ENCODE measurements around the gene VAV1.
"Not testable (repeated sequence)": the region's sequence is repeated elsewhere in the genome, so short reads cannot be mapped to it uniquely, and the experiment has no call there.

VAV1 gene

GRCh38 chr19:6868351-6868750 lies 95.8 kb downstream of the VAV1 start:
- DNase-seq (ENCODE audit: low read depth) = no peak
- H3K4me3 ChIP-seq (ENCODE audit: control insufficient read depth, low read depth, low read length) = no peak overlapping the region
- no peak for TF ChIP-seq CTCF (IDR thresholded peaks at IDR 0.05; ENCODE audit: control insufficient read depth, insufficient read depth, low read depth, low read length, missing control alignments)

DNA sequence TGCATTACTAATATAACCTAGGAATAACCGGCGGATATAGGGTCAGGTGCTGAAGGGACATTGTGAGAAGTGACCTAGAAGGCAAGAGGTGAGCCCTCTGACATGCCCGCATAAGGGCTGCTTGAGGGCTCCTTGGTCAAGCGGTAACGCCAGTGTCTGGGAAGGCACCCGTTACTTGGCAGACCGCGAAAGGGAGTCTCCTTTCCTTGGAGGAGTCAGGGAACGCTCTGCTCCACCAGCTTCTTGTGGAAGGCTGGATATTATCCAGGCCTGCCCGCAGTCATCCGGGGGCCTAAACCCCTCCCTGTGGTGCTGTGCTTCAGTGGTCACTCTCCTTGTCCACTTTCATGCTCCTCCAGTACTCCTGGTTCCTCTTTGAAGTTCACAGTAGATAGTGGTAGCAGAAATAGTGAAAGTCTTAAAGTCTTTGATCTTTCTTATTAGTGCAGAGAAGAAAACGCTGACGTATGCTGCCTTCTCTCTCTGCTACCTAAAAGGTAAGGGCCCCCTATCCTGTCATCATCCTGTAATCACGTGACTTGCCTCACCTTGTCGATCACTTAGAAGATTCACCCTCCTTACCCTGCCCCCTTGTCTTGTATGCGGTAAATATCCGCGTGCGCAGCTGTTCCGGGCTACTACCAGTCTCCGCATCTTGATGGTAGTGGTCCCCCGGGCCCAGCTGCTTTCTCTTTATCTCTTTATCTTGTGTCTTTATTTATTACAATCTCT lies 96.8 kb downstream of the VAV1 start:
- H3K4me3 ChIP-seq (ENCODE audit: control insufficient read depth, low read depth, low read length); DNase-seq (ENCODE audit: low read depth): not testable (repeated sequence)

GRCh38 chr19:6873708-6874431 lies 101.4 kb downstream of the VAV1 start:
- TF ChIP-seq CTCF (IDR thresholded peaks at IDR 0.05; ENCODE audit: control insufficient read depth, insufficient read depth, low read depth, low read length, missing control alignments) = no peak
- no peak overlapping the region for H3K4me3 ChIP-seq (ENCODE audit: control insufficient read depth, low read depth, low read length)
- no peak for DNase-seq (ENCODE audit: low read depth)

- DNase-seq (ENCODE audit: low read depth) = no peak
- TF ChIP-seq CTCF (IDR thresholded peaks at IDR 0.05; ENCODE audit: control insufficient read depth, insufficient read depth, low read depth, low read length, missing control alignments) = no peak
- no peak overlapping the region for H3K4me3 ChIP-seq (ENCODE audit: control insufficient read depth, low read depth, low read length)
Measured at GRCh38 chr19:6875218-6875617, 102.7 kb downstream of the VAV1 start.

DNA sequence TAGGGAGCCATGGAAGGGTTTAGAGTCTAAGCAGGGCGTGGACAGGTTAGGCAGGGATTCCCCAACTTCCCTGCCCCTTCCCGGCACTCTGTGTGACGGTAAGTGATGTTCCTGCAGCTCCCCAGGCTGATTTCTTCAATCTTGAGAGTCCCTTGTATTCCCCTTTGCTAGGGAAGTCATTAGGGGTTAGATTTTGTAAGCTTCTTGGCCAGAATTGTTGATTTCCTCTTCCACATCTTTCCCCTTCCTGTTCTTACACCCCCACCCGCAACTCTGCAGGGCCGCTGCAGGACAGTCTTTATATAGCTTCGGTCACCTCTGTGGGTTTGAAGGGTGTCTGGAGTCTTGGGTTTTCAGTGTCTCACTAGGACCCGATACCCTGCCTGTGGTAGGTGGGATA lies 104.2 kb downstream of the VAV1 start:
- DNase-seq (ENCODE audit: low read depth) = no peak
- H3K4me3 ChIP-seq (ENCODE audit: control insufficient read depth, low read depth, low read length) = no peak overlapping the region
- no peak for TF ChIP-seq CTCF (IDR thresholded peaks at IDR 0.05; ENCODE audit: control insufficient read depth, insufficient read depth, low read depth, low read length, missing control alignments)

- no peak for TF ChIP-seq CTCF (IDR thresholded peaks at IDR 0.05; ENCODE audit: control insufficient read depth, insufficient read depth, low read depth, low read length, missing control alignments)
- DNase-seq (ENCODE audit: low read depth) = no peak
- H3K4me3 ChIP-seq (ENCODE audit: control insufficient read depth, low read depth, low read length) = no peak overlapping the region
Measured at GRCh38 chr19:6877766-6878165, 105.3 kb downstream of the VAV1 start.

GRCh38 chr19:6886277-6886897 lies 113.9 kb downstream of the VAV1 start:
- TF ChIP-seq CTCF (IDR thresholded peaks at IDR 0.05; ENCODE audit: control insufficient read depth, insufficient read depth, low read depth, low read length, missing control alignments) = no peak
- H3K4me3 ChIP-seq (ENCODE audit: control insufficient read depth, low read depth, low read length) = no peak overlapping the region

More at GRCh38 chr19:6886277-6886897, 113.9 kb downstream of the VAV1 start:
- no peak for DNase-seq (ENCODE audit: low read depth)
